Vagina (tissue), 2 donors: ENCODE data around the gene RAB4A. TPM values are rescaled to one million over a fixed set of nuclear protein-coding genes. Genes with fewer than 3 reads are reported as not detected.

ENCODE experiments used
- DNase-seq, 2 donors: peaks; one replicate each; pipeline ENCODE4 v3.0.0-alpha.2; 2017; ENCODE audit errors: extremely low spot score in 2 of 2
- H3K27ac ChIP-seq: fragments of 200-600 bp; sonication (generic); one replicate; pipeline ENCODE4 v1.5.1; 2019
- H3K27me3 ChIP-seq: fragments of 200-600 bp; sonication (generic); one replicate; pipeline ENCODE4 v1.5.1; 2019
- H3K36me3 ChIP-seq, 2 donors: fragments of 200-600 bp; sonication (generic); one replicate each; pipeline ENCODE4 v1.5.1; 2017 to 2019
- H3K4me1 ChIP-seq: fragments of 200-600 bp; sonication (generic); one replicate; pipeline ENCODE4 v1.5.1; 2019
- H3K4me3 ChIP-seq, 2 donors: fragments of 200-600 bp; sonication (generic); 1 replicate in 1 of 2; 2 replicates in 1 of 2; pipeline ENCODE4 v1.5.1; 2016 to 2019
- H3K9me3 ChIP-seq: fragments of 200-600 bp; sonication (generic); one replicate; pipeline ENCODE4 v1.5.1; 2019
- POLR2A ChIP-seq, 2 donors: fragments of 450-650 bp; IDR thresholded peaks; one replicate each; pipeline ENCODE4 v1.6.1; 2017; ENCODE audit warnings: antibody characterized with exemption in 2 of 2, mild to moderate bottlenecking in 2 of 2, moderate library complexity in 2 of 2
- POLR2AphosphoS5 ChIP-seq, 2 donors: sonication (generic); formaldehyde crosslinking; IDR thresholded peaks; one replicate each; pipeline ENCODE4 v1.9.0; 2017; ENCODE audit warnings: antibody characterized with exemption in 2 of 2, mild to moderate bottlenecking in 2 of 2, low read depth in 1 of 2; ENCODE audit not compliant: insufficient read depth in 1 of 2
- intact Hi-C: fragments of 100-400 bp; cut with DNase I; formaldehyde crosslinking; loops from one replicate; pipeline ENCODE4 v1.15.1; 2023
- total RNA-seq: library from RNA; depleted of rRNA; stranded (reverse); fragments of >200 nt; gene quantifications from one replicate; pipeline ENCODE4 v1.2.3, GENCODE V29; 2016
- TF ChIP-seq, protein P1 (sequence below), 3 experiments: fragments of 450-650 bp in 2 of 3; fragments of 200-600 bp in 1 of 3; sonication (generic) in 1 of 3; IDR thresholded peaks; one replicate each; pipeline ENCODE4 v1.5.1; 2017 to 2019; ENCODE audit warnings: antibody characterized with exemption in 3 of 3, mild to moderate bottlenecking in 2 of 3, moderate library complexity in 2 of 3

The RAB4A gene
- total RNA-seq, 1 donor from 2014 or later: 16.5 TPM

- Histone ChIP-seq H3K4me1 (no peaks in the 10 kb centered on the region), H3K27ac (no peak overlapping the region), H3K4me3 (no peak overlapping the region), H3K9me3 (no peaks in the 10 kb centered on the region), H3K36me3 (peaks cover 0 to 32% of the 10 kb centered on the region in 2 donors), H3K27me3 (no peaks in the 10 kb centered on the region)
- TF ChIP-seq POLR2A (IDR thresholded peaks at IDR 0.05): no peak
- no peak for TF ChIP-seq POLR2AphosphoS5 (IDR thresholded peaks at IDR 0.05; ENCODE audit: insufficient read depth in 1 of 2, low read depth in 1 of 2)
- TF ChIP-seq, protein P1, sequence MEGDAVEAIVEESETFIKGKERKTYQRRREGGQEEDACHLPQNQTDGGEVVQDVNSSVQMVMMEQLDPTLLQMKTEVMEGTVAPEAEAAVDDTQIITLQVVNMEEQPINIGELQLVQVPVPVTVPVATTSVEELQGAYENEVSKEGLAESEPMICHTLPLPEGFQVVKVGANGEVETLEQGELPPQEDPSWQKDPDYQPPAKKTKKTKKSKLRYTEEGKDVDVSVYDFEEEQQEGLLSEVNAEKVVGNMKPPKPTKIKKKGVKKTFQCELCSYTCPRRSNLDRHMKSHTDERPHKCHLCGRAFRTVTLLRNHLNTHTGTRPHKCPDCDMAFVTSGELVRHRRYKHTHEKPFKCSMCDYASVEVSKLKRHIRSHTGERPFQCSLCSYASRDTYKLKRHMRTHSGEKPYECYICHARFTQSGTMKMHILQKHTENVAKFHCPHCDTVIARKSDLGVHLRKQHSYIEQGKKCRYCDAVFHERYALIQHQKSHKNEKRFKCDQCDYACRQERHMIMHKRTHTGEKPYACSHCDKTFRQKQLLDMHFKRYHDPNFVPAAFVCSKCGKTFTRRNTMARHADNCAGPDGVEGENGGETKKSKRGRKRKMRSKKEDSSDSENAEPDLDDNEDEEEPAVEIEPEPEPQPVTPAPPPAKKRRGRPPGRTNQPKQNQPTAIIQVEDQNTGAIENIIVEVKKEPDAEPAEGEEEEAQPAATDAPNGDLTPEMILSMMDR (IDR thresholded peaks at IDR 0.05): no peak
- DNase-seq: no peak
- intact Hi-C loops: no loop called here
These were observed 39.9 kb downstream of the RAB4A start for GRCh38 chr1:229310833-229311232.

DNA sequence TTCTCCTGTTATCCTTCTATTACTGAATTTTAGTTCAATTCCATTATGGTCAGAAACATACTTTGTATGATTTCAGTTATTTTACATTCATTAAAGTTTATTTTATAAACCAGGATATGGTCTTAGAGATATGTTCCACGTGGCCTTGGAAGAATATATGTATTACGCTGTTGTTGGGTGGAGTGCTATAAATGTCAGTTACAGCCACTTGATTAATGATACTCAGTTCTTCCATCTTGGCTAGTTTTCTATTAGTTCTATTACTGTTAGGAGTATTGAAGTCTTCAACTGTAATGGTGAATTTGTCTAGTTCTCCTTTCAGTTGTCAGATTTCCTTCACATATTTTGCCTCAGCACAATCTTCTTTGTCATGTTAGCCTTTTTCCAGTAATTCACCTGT is 45.3 kb downstream of the RAB4A start:
- H3K36me3 ChIP-seq: peaks cover 0 to 18% of the 10 kb centered on the region in 2 donors
- H3K27me3 ChIP-seq: no peaks in the 10 kb centered on the region
- no peak for DNase-seq
- H3K9me3 ChIP-seq: no peaks in the 10 kb centered on the region
- no peak overlapping the region for H3K27ac ChIP-seq
- H3K4me3 ChIP-seq: no peak overlapping the region
- TF ChIP-seq POLR2AphosphoS5 (IDR thresholded peaks at IDR 0.05; ENCODE audit: insufficient read depth in 1 of 2, low read depth in 1 of 2): no peak
- TF ChIP-seq POLR2A (IDR thresholded peaks at IDR 0.05): no peak
- TF ChIP-seq, protein P1 (IDR thresholded peaks at IDR 0.05): no peak
- H3K4me1 ChIP-seq: no peaks in the 10 kb centered on the region
- intact Hi-C loops: no loop called here

GRCh38 chr1:229318056-229318455 is 47.1 kb downstream of the RAB4A start:
- Histone ChIP-seq H3K27me3 (no peaks in the 10 kb centered on the region), H3K4me1 (no peaks in the 10 kb centered on the region), H3K36me3 (peaks cover 0 to 13% of the 10 kb centered on the region in 2 donors), H3K9me3 (no peaks in the 10 kb centered on the region), H3K4me3 (no peak overlapping the region), H3K27ac (no peak overlapping the region)
- TF ChIP-seq, protein P1 (IDR thresholded peaks at IDR 0.05): no peak
- no peak for TF ChIP-seq POLR2A (IDR thresholded peaks at IDR 0.05)
- no peak for TF ChIP-seq POLR2AphosphoS5 (IDR thresholded peaks at IDR 0.05; ENCODE audit: insufficient read depth in 1 of 2, low read depth in 1 of 2)
- DNase-seq: no peak
- intact Hi-C loops: no loop called here

DNA sequence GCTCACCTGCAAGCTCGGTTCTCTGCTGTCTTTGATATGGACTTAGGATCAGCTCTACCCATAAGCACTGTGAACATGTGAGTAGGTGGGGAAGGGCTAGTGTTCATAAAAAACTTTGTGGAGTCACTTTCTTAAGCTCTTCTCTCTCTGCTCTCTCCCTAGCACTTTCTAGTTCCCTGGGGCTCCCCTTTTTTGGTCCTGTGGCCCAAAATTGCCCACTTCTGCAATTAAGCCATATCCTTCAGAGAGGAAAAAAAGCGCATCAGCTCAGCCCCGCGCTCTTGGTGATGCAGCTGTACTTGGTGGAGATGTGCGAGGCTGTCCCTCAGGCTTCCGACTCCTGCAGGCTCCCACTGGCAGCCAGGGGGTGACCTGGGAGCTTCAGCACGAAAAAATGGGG is 48.6 kb downstream of the RAB4A start:
- H3K9me3 ChIP-seq: no peaks in the 10 kb centered on the region
- H3K4me3 ChIP-seq: no peak overlapping the region
- DNase-seq: no peak
- H3K36me3 ChIP-seq: peaks cover 0 to 18% of the 10 kb centered on the region in 2 donors
- intact Hi-C loops: no loop called here
- no peaks in the 10 kb centered on the region for H3K4me1 ChIP-seq
- no peak overlapping the region for H3K27ac ChIP-seq
- no peak for TF ChIP-seq POLR2AphosphoS5 (IDR thresholded peaks at IDR 0.05; ENCODE audit: insufficient read depth in 1 of 2, low read depth in 1 of 2)
- TF ChIP-seq, protein P1 (IDR thresholded peaks at IDR 0.05): no peak
- no peak for TF ChIP-seq POLR2A (IDR thresholded peaks at IDR 0.05)
- H3K27me3 ChIP-seq: no peaks in the 10 kb centered on the region

DNA sequence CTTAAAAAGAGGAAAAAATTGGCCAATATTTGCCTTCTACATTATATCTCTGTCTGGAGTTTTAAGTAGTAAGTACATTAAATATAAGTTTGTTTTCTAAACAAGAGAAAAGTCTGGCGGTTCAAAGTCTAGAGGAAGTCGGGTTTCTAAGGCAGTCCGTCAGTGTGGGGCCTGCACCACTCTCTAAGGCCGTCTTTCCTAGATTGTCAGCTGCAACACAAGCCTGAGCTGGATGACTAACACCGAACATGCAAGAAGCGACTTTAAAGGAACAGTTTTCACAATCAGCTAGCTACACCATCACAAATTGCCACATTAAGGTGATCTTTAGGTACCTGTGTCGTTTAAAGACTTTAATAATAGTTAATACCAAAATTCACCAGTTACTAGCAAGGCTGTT is 52.3 kb downstream of the RAB4A start:
- H3K27me3 ChIP-seq: no peaks in the 10 kb centered on the region
- TF ChIP-seq POLR2A (IDR thresholded peaks at IDR 0.05): no peak
- TF ChIP-seq, protein P1 (IDR thresholded peaks at IDR 0.05): no peak
- no peak for TF ChIP-seq POLR2AphosphoS5 (IDR thresholded peaks at IDR 0.05; ENCODE audit: insufficient read depth in 1 of 2, low read depth in 1 of 2)

More for the DNA sequence above, 52.3 kb downstream of the RAB4A start:
- no peak overlapping the region for H3K4me3 ChIP-seq
- no peak for DNase-seq
- intact Hi-C loops: no loop called here
- peaks cover 0 to 18% of the 10 kb centered on the region in 2 donors for H3K36me3 ChIP-seq
- no peak overlapping the region for H3K27ac ChIP-seq
- no peaks in the 10 kb centered on the region for H3K4me1 ChIP-seq
- no peaks in the 10 kb centered on the region for H3K9me3 ChIP-seq
